ENCODE results near the gene ADO.

The ADO gene

DNA sequence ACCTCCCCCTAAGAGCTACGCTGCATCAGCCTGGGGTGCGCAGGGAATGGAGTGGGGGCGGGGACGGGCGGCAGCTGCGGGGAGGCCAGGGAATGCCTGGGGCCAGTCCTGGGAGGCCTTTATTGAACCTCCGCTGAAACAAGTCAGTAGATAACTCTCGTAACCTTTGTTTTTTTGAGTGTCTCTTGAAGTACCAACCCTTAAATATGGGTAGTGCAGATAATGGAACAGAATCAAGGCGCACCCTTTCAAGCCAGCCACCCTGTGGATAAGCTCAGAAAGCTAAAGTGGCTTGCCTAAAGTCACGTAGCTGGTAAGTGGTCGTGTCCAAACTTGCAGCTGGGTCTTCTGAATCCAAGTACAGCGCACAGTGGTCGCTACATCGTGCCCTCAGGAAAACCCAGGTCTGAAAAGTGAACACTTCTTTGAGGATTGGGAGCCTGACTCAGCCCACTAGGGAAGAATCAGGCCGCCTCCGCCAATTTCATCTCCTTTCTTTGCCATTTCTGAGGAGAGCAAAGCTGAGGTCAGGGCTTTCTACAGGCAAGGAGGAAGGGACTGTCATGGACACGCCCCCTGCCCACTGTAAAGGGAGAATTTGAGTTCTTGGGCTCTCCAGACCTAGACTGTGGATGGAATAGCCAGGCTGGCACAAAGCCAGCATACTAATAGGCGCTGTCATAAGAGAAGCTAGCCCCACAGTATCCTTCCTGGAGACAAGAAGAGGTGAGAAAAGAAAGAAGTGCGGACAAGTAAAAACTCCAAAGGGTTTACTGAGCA is 14.8 kb downstream of the ADO start:
- DNase-seq, result no peak

DNA sequence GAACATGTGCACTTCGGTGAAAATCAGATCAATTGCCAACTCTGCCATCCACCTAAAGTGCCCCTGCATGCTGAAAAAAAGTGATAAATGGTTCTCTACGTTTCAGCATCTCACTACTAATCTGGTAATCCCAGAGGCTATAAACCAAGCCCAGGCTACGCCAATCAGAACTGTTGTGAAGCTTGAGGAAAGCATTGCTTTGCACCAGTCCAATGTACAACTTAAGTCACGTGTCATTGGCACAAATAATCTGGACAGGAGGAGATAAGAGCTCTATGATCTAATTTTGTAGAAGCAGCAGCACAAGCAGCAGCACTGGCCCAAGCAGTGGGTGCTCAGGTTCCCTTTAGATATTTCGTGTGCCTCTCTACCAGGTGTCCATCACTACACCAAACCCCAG is 16.1 kb downstream of the ADO start:
- no peak for DNase-seq

- no peak for DNase-seq
Observed at GRCh38 chr10:62826273-62826672, 21.8 kb downstream of the ADO start.

DNA sequence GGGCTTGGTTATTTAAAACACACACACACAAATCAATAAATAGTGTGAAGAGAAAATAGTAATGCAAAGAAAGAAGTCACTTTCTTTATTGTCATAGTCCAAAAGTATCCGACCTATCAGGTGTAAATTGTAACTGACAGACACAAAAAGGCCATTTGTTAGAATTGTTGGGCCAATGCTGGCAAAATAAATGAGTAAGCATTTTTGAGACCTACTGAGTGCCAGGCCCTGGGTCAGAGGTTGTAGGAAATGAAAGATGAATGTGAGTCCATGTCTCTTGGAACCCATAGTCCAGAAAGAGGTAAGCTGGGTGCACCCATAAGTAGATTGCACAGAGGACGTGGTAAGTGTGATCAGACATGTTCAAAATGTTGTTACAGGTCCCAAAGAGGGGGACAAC is 25.1 kb downstream of the ADO start:
- DNase-seq, result no peak

- no peak for DNase-seq
Observed at GRCh38 chr10:62830679-62831078, 26.2 kb downstream of the ADO start.

GRCh38 chr10:62831346-62831745 is 26.8 kb downstream of the ADO start:
- DNase-seq, result no peak

DNA sequence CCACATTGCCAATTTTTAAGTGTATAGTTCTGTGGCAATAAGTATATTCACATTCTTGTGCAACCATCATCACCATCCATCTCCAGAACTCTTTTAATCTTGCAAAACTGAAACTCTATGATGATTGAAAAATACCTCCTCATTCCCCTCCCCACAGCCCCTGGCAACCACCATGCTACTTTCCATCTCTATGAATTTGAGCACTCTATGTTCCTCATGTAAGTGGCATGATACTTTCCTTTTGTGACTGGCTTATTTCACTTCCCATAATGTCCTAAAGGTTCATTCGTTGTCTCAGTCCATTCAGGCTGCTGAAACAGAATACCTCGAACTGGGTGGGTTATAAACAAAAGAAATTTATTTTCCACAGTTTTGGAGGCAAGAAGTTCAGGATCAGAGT is 35.1 kb downstream of the ADO start:
- no peak for DNase-seq

DNA sequence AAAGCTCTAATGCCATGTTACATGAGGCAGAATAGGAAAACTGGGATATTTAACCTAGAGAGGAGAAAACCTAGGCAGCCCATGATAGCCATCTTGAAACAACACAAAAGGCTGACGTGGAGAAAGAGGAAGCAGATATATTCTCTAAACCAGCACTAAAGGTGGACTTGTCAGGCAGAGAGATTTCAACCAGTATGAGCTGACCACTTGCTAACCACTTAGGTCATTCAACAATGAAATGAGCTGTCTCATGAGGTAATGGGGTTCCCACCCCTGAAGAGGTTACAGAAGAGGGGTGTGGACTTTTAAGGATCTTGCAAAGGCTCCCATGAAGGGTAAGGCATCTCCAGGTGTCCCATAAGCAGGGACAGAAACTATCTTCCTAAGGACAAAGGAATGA is 38.5 kb downstream of the ADO start:
- no peak for DNase-seq

DNA sequence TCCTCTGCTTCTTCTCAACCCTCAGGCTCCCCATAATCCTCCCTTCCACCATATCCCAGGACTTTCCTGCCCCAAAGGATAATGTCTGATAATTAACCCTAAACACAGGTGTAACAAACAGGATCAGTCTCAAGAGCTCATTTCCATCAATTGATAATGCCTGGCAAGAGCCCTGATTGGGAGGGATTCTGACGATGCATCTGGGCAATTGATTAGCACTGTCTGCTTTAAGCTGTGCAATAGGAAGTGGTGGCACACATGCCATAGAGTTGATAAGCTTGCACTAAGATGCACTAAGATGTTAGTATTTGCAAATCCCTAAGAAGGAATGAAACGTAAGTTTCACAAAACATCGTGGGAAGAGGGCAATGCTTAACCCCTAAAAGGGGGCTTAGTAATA is 39.1 kb downstream of the ADO start:
- DNase-seq, result no peak

GRCh38 chr10:62844280-62845011 is 39.9 kb downstream of the ADO start:
- DNase-seq, result no peak

GRCh38 chr10:62847433-62847832 is 42.9 kb downstream of the ADO start:
- DNase-seq, result no peak

DNA sequence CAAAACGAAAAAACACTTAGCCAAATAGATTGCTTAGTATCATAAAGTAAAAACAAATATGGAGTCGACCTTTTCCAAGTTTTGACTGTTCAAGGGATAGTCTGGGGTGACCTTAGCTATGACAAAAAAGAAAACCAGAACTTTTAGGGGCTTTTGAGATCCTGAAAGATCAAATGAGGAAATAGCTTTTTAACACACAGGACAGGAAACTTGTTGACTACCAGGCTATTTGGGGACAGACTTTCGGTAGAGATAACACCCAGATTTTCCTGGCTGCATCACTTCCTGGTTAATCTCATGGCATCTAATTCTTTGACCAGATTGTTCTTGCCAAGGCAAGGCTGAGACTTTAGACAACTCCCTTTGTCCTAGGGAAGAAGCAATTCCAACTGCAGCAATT is 46.1 kb downstream of the ADO start:
- DNase-seq, result no peak

DNA sequence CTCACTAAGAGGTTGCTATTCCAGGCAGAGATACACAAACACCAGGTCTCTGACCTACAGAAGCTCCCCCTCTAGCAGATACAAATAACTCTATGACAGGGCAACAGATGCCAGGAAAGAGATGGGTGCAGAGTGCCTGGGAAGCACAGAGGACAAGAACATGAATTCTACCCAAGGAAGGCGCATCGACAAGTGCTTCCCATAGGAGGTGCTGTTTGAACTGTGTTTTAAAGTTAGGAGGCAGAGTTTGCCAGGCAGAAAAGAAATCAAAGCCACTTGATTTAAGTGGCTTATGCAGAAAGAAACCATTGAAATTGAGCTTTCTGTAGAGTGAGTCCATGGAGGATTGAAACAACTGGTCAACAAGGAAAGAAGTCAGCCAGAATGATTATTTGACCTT is 46.9 kb downstream of the ADO start:
- DNase-seq, result no peak

DNA sequence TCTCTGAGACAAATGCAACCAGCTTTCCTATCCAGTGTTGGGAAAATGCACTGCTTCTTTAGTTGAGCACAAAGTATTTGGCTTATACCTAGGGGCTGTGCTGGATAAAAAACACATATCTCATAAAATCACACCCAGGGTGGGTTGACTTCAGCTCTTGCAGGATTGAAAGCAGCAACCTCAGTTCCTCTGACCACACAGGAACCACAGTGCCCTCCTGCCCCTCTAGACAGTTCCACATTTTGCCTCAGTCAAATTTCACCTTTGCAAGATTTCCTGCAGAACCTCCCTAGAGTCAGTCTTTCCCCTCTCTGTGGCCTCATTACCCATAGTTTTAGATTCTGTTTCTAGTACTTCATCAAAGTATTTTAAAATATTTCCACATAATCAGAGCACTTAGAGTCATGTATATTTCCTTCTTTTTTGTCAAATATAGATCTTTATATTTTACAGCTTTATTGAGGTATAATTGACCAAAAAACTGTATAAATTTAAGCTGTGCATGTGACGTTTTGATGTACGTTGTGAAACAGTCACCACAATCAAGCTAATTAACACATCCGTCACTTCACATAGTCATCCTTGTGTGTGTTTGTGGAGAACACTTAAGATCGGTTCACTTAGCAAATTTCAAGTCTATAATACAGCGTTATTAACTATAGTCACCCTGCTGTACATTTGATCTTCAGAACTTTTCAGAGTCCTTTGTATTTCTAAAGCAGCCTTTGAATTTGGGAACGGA is 48.6 kb downstream of the ADO start:
- no peak for DNase-seq

- no peak for DNase-seq
Observed at GRCh38 chr10:62853710-62854109, 49.2 kb downstream of the ADO start.

DNA sequence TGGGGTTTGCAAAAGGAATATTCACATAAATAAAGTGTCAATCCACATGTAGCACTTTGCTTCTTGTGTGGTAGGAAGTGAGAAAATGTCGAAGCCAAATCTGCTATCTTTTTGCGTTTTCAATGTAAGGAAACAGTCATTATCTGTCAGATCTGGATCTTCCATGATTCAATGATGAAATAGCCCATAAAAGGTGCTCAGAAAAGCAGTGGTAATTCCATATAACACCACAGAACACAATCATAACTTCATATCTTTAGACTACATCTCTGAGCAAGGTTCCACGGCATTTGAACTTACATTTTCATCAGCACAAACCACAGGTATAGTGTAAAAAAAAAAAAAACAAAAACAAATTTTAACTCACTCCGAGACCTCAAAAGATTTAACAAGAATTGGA is 51.5 kb downstream of the ADO start:
- no peak for DNase-seq
